ENCODE data around the gene ELN.

DNA sequence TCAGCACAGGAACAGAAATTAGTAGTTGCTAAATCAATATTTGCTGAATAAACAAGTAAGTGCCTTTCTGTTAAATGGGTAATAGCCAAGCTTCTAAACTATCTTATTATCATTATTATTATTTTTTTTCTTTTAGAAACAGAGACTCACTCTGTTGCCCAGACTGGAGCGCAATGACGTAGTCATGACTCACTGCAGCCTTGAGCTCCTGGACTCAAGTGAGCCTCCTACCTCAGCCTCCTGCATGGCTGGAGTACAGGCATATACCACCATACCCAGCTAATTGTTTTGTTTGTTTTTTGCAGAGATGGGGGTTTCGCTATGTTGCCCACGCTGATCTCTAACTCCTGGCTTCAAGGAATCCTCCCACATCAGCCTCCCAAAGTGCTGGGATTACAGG, 12.3 kb upstream of the ELN start:
- TF ChIP-seq CTCF (IDR thresholded peaks at IDR 0.05) (no peak), POLR2A (IDR thresholded peaks at IDR 0.05; ENCODE audit: low read depth) (no peak), POLR2AphosphoS5 (IDR thresholded peaks at IDR 0.05) (no peak)

Measured in esophagus muscularis mucosa (tissue), 3 donors.